ENCODE measurements around the gene OAS3. TPM values are rescaled to one million over a fixed set of nuclear protein-coding genes. Genes with fewer than 3 reads are reported as not detected.

The OAS3 gene
- total and polyA plus RNA-seq, 2 donors (not counting 1 experiment from before 2014, with no cell fraction given): 16.5 to 24.9 TPM

GRCh38 chr12:112928978-112929377 is 9.3 kb upstream of the OAS3 start:
- H3K4me1 ChIP-seq (ENCODE audit: control insufficient read depth in 2 of 2, insufficient read depth in 2 of 2, low read length in 2 of 2): peaks cover 20 to 36% of the 10 kb centered on the region in 2 donors
- no peak overlapping the region for H3K9ac ChIP-seq (ENCODE audit: low read length)
- no peak overlapping the region for H3K27ac ChIP-seq (ENCODE audit: low read length in 2 of 2)
- no peaks in the 10 kb centered on the region for H3K27me3 Mint-ChIP-seq
- H3K79me2 ChIP-seq (ENCODE audit: control insufficient read depth, insufficient read depth, low read length): no peaks in the 10 kb centered on the region
- no peak overlapping the region for H3K27ac Mint-ChIP-seq
- ATAC-seq (ENCODE audit: low read depth): no peak
- H3K9me3 ChIP-seq (ENCODE audit: control extremely low read depth in 1 of 3, control insufficient read depth in 2 of 3, insufficient read depth in 1 of 3, low read length in 2 of 3): peaks cover 0 to 12% (median 0%) of the 10 kb centered on the region in 3 donors
- DNase-seq: no peak
- no peak overlapping the region for H3K4me3 ChIP-seq (ENCODE audit: control extremely low read depth in 1 of 5, extremely low read depth in 1 of 5, insufficient read depth in 1 of 5, low read depth in 2 of 5, low read length in 4 of 5)
- intact Hi-C loops (cut with micrococcal nuclease): no loop called here
- H3K4me3 Mint-ChIP-seq: no peak overlapping the region
- ChIA-PET CTCF (interaction anchor here (0.8 to 1.9 kb wide), 5 partner anchors 11 to 101 kb away, joined by 3 to 5 read pairs (median 3); no protein-coding TSS in a partner anchor), POLR2A (no interaction called here)
- no peak overlapping the region for H2AFZ ChIP-seq (ENCODE audit: insufficient read depth, low read depth, low read length, poor library complexity, severe bottlenecking)
- WGBS (ENCODE audit: insufficient coverage): 100% methylated on average over 1 of the region's 1 CpG
- H4K20me1 ChIP-seq (ENCODE audit: control insufficient read depth, insufficient read depth, low read length, poor library complexity, severe bottlenecking): no peaks in the 10 kb centered on the region
- no peaks in the 10 kb centered on the region for H3K9me3 Mint-ChIP-seq (ENCODE audit: insufficient read depth)
- peaks cover 0 to 15% of the 10 kb centered on the region in 2 experiments for H3K36me3 ChIP-seq (replicated peaks in 1 of 2; ENCODE audit: control extremely low read depth in 1 of 2, control insufficient read depth in 1 of 2, extremely low read depth in 1 of 2, insufficient read depth in 2 of 2, low read length in 1 of 2)
- TF ChIP-seq EZH2 (IDR thresholded peaks at IDR 0.05; ENCODE audit: borderline replicate concordance, insufficient read depth, low read depth, low read length, poor library complexity, severe bottlenecking): no peak
- TF ChIP-seq, protein P1, sequence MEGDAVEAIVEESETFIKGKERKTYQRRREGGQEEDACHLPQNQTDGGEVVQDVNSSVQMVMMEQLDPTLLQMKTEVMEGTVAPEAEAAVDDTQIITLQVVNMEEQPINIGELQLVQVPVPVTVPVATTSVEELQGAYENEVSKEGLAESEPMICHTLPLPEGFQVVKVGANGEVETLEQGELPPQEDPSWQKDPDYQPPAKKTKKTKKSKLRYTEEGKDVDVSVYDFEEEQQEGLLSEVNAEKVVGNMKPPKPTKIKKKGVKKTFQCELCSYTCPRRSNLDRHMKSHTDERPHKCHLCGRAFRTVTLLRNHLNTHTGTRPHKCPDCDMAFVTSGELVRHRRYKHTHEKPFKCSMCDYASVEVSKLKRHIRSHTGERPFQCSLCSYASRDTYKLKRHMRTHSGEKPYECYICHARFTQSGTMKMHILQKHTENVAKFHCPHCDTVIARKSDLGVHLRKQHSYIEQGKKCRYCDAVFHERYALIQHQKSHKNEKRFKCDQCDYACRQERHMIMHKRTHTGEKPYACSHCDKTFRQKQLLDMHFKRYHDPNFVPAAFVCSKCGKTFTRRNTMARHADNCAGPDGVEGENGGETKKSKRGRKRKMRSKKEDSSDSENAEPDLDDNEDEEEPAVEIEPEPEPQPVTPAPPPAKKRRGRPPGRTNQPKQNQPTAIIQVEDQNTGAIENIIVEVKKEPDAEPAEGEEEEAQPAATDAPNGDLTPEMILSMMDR (IDR thresholded peaks at IDR 0.05): no peak
- peaks cover 33% of the 10 kb centered on the region for H3K4me1 Mint-ChIP-seq
- no peak overlapping the region for H3K4me2 ChIP-seq (replicated peaks; ENCODE audit: low read depth, low read length, poor library complexity, severe bottlenecking)
- no peaks in the 10 kb centered on the region for H3K27me3 ChIP-seq (replicated peaks in 1 of 4; ENCODE audit: control extremely low read depth in 1 of 4, control insufficient read depth in 3 of 4, insufficient read depth in 4 of 4, low read length in 3 of 4)

GRCh38 chr12:112929715-112930114 is 8.6 kb upstream of the OAS3 start:
- TF ChIP-seq, protein P1 (IDR thresholded peaks at IDR 0.05): no peak
- no peak for TF ChIP-seq EZH2 (IDR thresholded peaks at IDR 0.05; ENCODE audit: borderline replicate concordance, insufficient read depth, low read depth, low read length, poor library complexity, severe bottlenecking)
- Histone ChIP-seq H3K9ac (ENCODE audit: low read length) (no peak overlapping the region), H3K79me2 (ENCODE audit: control insufficient read depth, insufficient read depth, low read length) (no peaks in the 10 kb centered on the region), H3K4me1 (ENCODE audit: control insufficient read depth in 2 of 2, insufficient read depth in 2 of 2, low read length in 2 of 2) (peaks cover 18 to 34% of the 10 kb centered on the region in 2 donors), H4K20me1 (ENCODE audit: control insufficient read depth, insufficient read depth, low read length, poor library complexity, severe bottlenecking) (no peaks in the 10 kb centered on the region), H3K4me3 (ENCODE audit: control extremely low read depth in 1 of 5, extremely low read depth in 1 of 5, insufficient read depth in 1 of 5, low read depth in 2 of 5, low read length in 4 of 5) (no peak overlapping the region), H3K4me2 (replicated peaks; ENCODE audit: low read depth, low read length, poor library complexity, severe bottlenecking) (no peak overlapping the region), H3K27ac (ENCODE audit: low read length in 2 of 2) (no peak overlapping the region), H3K36me3 (replicated peaks in 1 of 2; ENCODE audit: control extremely low read depth in 1 of 2, control insufficient read depth in 1 of 2, extremely low read depth in 1 of 2, insufficient read depth in 2 of 2, low read length in 1 of 2) (peaks cover 0 to 15% of the 10 kb centered on the region in 2 experiments), H3K27me3 (replicated peaks in 1 of 4; ENCODE audit: control extremely low read depth in 1 of 4, control insufficient read depth in 3 of 4, insufficient read depth in 4 of 4, low read length in 3 of 4) (no peaks in the 10 kb centered on the region), H2AFZ (ENCODE audit: insufficient read depth, low read depth, low read length, poor library complexity, severe bottlenecking) (no peak overlapping the region), H3K9me3 (ENCODE audit: control extremely low read depth in 1 of 3, control insufficient read depth in 2 of 3, insufficient read depth in 1 of 3, low read length in 2 of 3) (peaks cover 0 to 12% (median 0%) of the 10 kb centered on the region in 3 donors)
- POLR2A ChIA-PET: no interaction called here
- CTCF ChIA-PET: interaction anchor here (0.8 to 1.0 kb wide), 2 partner anchors 10 to 22 kb away, joined by 3 read pairs; no protein-coding TSS in a partner anchor
- WGBS (ENCODE audit: insufficient coverage): 92% methylated on average over 2 of the region's 3 CpGs
- intact Hi-C loops (cut with micrococcal nuclease): no loop called here
- H3K4me3 Mint-ChIP-seq: no peak overlapping the region
- no peaks in the 10 kb centered on the region for H3K9me3 Mint-ChIP-seq (ENCODE audit: insufficient read depth)
- no peak overlapping the region for H3K27ac Mint-ChIP-seq
- H3K27me3 Mint-ChIP-seq: no peaks in the 10 kb centered on the region
- ATAC-seq (ENCODE audit: low read depth) (no peak), DNase-seq (no peak)
- peaks cover 30% of the 10 kb centered on the region for H3K4me1 Mint-ChIP-seq
